RWPE1 (cell line): Measurements from ENCODE around the gene RBMXL3.

ENCODE experiments used
- CTCF ChIA-PET: fragments of 350-600 bp; sonication (Branson Sonifier 250); formaldehyde crosslinking; extraction: SDS; loops from one replicate; lab custom pipeline; 2021; lab: Yijun Ruan, JAX
- POLR2A ChIA-PET: fragments of 400-600 bp; formaldehyde crosslinking; extraction: SDS; loops from one replicate; lab custom pipeline; 2020; ENCODE audit warnings: antibody characterized with exemption; ENCODE audit not compliant: low non-redundant PET; lab: Yijun Ruan, JAX
- DNase-seq: peaks from one replicate; pipeline ENCODE4 v3.0.0; 2012; ENCODE audit warnings: low spot score
- H3K27ac ChIP-seq: fragments of 450-650 bp; 2 replicates; pipeline ENCODE4 v1.5.1; 2017
- CTCF ChIP-seq: fragments of 450-650 bp; conservative IDR thresholded peaks from 2 replicates; pipeline ENCODE4 v1.5.1; 2017; ENCODE audit warnings: low read depth, mild to moderate bottlenecking

Gene RBMXL3

GRCh38 chrX:115189110-115189509 is at the start of gene RBMXL3:
Gene RBMXL3 (plus strand): TSS chrX:115189410. CDS start chrX:115189442, 32 bp downstream.
- ChIA-PET CTCF (no interaction called here), POLR2A (no interaction called here)
- no peak for DNase-seq
- no peak within 1 kb of the TSS for H3K27ac ChIP-seq
- no peak for TF ChIP-seq CTCF

GRCh38 chrX:115142057-115142456 is 47.2 kb upstream of the RBMXL3 start:
- no peak for DNase-seq
- H3K27ac ChIP-seq = no peak overlapping the region
- no peak for TF ChIP-seq CTCF
- ChIA-PET POLR2A (no interaction called here), CTCF (interaction anchor here (0.6 kb wide), 1 partner anchor 401 kb away, joined by 4 read pairs; no protein-coding TSS in a partner anchor)

- no peak overlapping the region for H3K27ac ChIP-seq
- peak; percentile 4 for DNase-seq
- POLR2A ChIA-PET = no interaction called here
- peak; percentile 46; the same call in 1 of the 2 replicates for TF ChIP-seq CTCF
- CTCF ChIA-PET = interaction anchor here (0.5 to 0.6 kb wide), 3 partner anchors 196 to 1561 kb away, joined by 3 to 5 read pairs (median 3); no protein-coding TSS in a partner anchor
Measured at GRCh38 chrX:115147220-115147619, 42.0 kb upstream of the RBMXL3 start.

- ChIA-PET CTCF (no interaction called here), POLR2A (no interaction called here)
- H3K27ac ChIP-seq = no peak overlapping the region
- no peak for TF ChIP-seq CTCF
- DNase-seq = no peak
Measured at GRCh38 chrX:115173181-115173580, 16.0 kb upstream of the RBMXL3 start.

- H3K27ac ChIP-seq = no peak overlapping the region
- ChIA-PET CTCF (no interaction called here), POLR2A (no interaction called here)
- no peak for TF ChIP-seq CTCF
- DNase-seq = no peak
Measured at GRCh38 chrX:115174548-115174947, 14.7 kb upstream of the RBMXL3 start.

GRCh38 chrX:115177932-115178331 is 11.3 kb upstream of the RBMXL3 start:
- ChIA-PET CTCF (no interaction called here), POLR2A (no interaction called here)
- no peak overlapping the region for H3K27ac ChIP-seq
- TF ChIP-seq CTCF = no peak
- DNase-seq = no peak
